ENCODE measurements around the gene SSR4.

SSR4 gene

GRCh38 chrX:153831429-153832150 lies 37.1 kb downstream of the SSR4 start:
- no peak for DNase-seq

- DNase-seq = no peak
Observed at GRCh38 chrX:153832728-153833127, 38.3 kb downstream of the SSR4 start.

GRCh38 chrX:153836921-153837320 lies 42.5 kb downstream of the SSR4 start:
- DNase-seq = no peak

GRCh38 chrX:153844509-153845082 lies 50.1 kb downstream of the SSR4 start:
- DNase-seq = no peak

GRCh38 chrX:153845195-153845594 lies 50.7 kb downstream of the SSR4 start:
- DNase-seq = no peak

GRCh38 chrX:153845842-153846241 lies 51.4 kb downstream of the SSR4 start:
- DNase-seq = no peak
